PFSK-1 (cell line): ENCODE data around the gene B3GALT2.

Experiments
- FOXP2 ChIP-seq: optimal IDR thresholded peaks from 2 replicates; pipeline ENCODE3; 2011; ENCODE audit warnings: borderline replicate concordance, control low read depth, inconsistent platforms; ENCODE audit not compliant: insufficient read depth; ENCODE audit errors: extremely low read length, extremely low read depth
- POLR2AphosphoS5 ChIP-seq: IDR thresholded peaks from 2 replicates; pipeline ENCODE4 v1.6.1; 2012; ENCODE audit warnings: low read depth, mild to moderate bottlenecking, control low read depth, low read length, moderate library complexity
- REST ChIP-seq, 2 experiments: IDR thresholded peaks; 2 replicates each; pipeline versions ENCODE4 v1.6.1 to v1.8.0; 2011 to 2012; ENCODE audit warnings: low read depth in 2 of 2, low read length in 2 of 2, control low read depth in 1 of 2, inconsistent platforms in 1 of 2, mild to moderate bottlenecking in 1 of 2, moderate library complexity in 1 of 2; ENCODE audit not compliant: insufficient read depth in 1 of 2
- SIN3A ChIP-seq: IDR thresholded peaks from 2 replicates; pipeline ENCODE4 v1.6.1; 2012; ENCODE audit warnings: mild to moderate bottlenecking, low read length, moderate library complexity, borderline replicate concordance; ENCODE audit not compliant: insufficient read depth

- TF ChIP-seq POLR2AphosphoS5, result no peak
- no peak for TF ChIP-seq REST (IDR thresholded peaks at IDR 0.05; ENCODE audit: insufficient read depth in 1 of 2, low read depth in 2 of 2, low read length in 2 of 2)
- TF ChIP-seq FOXP2, result no peak
- no peak for TF ChIP-seq SIN3A
These were observed 14.6 kb upstream of the B3GALT2 start for GRCh38 chr1:193201021-193201420.
